H9 (cell line): ENCODE results near the gene GCK. TPM values are rescaled to one million over a fixed set of nuclear protein-coding genes. Genes with fewer than 3 reads are reported as not detected.

Source experiments
- DNase-seq: peaks from one replicate; pipeline ENCODE4 v3.0.0-alpha.2; 2017
- H2AFZ ChIP-seq: one replicate; pipeline ENCODE4 v1.6.1; 2013; ENCODE audit warnings: mild to moderate bottlenecking, low read length, control low read depth, moderate library complexity
- H2AK5ac ChIP-seq: 2 replicates; pipeline ENCODE4 v1.6.1; 2013; ENCODE audit warnings: low read length, control low read depth, mixed read lengths; ENCODE audit not compliant: insufficient read length
- H2BK120ac ChIP-seq: one replicate; pipeline ENCODE4 v1.6.1; 2013; ENCODE audit warnings: low read depth, mild to moderate bottlenecking, low read length, control low read depth, inconsistent platforms; ENCODE audit not compliant: poor library complexity, severe bottlenecking
- H2BK12ac ChIP-seq: 2 replicates; pipeline ENCODE4 v1.6.1; 2013; ENCODE audit warnings: low read length, control low read depth, mixed read lengths, low read depth; ENCODE audit not compliant: insufficient read length
- H2BK15ac ChIP-seq: 2 replicates; pipeline ENCODE4 v1.6.1; 2013; ENCODE audit warnings: low read depth, low read length, control low read depth
- H2BK20ac ChIP-seq: one replicate; pipeline ENCODE4 v1.6.1; 2013; ENCODE audit warnings: low read depth, mild to moderate bottlenecking, low read length, control low read depth, inconsistent platforms; ENCODE audit not compliant: poor library complexity, severe bottlenecking
- H2BK5ac ChIP-seq: 2 replicates; pipeline ENCODE4 v1.6.1; 2013; ENCODE audit warnings: low read length, control low read depth, mixed read lengths; ENCODE audit not compliant: insufficient read length
- H3K14ac ChIP-seq: 2 replicates; pipeline ENCODE4 v1.6.1; 2013; ENCODE audit warnings: low read length, control low read depth; ENCODE audit not compliant: insufficient read depth
- H3K18ac ChIP-seq: 2 replicates; pipeline ENCODE4 v1.6.1; 2013; ENCODE audit warnings: low read depth, mild to moderate bottlenecking, mixed read lengths, low read length, control low read depth; ENCODE audit not compliant: insufficient read length
- H3K23ac ChIP-seq: 2 replicates; pipeline ENCODE4 v1.6.1; 2013; ENCODE audit warnings: low read length, control low read depth, mixed read lengths, low read depth; ENCODE audit not compliant: insufficient read length
- H3K23me2 ChIP-seq: 2 replicates; pipeline ENCODE4 v1.6.1; 2013; ENCODE audit warnings: low read depth, mild to moderate bottlenecking, mixed read lengths, low read length, control low read depth; ENCODE audit not compliant: insufficient read length, poor library complexity, severe bottlenecking
- H3K27ac ChIP-seq: 2 replicates; pipeline ENCODE4 v1.5.1; 2013; ENCODE audit warnings: low read length, control low read depth, mixed read lengths, low read depth; ENCODE audit not compliant: insufficient read length
- H3K27me3 ChIP-seq: 2 replicates; pipeline ENCODE4 v1.6.1; 2013; ENCODE audit warnings: low read length, control low read depth, inconsistent platforms; ENCODE audit not compliant: insufficient read depth
- H3K4ac ChIP-seq: 2 replicates; pipeline ENCODE4 v1.6.1; 2013; ENCODE audit warnings: low read depth, mild to moderate bottlenecking, control low read depth, inconsistent platforms, low read length, moderate library complexity
- H3K4me1 ChIP-seq: 2 replicates; pipeline ENCODE4 v1.6.1; 2013; ENCODE audit warnings: low read length, control low read depth, inconsistent platforms; ENCODE audit not compliant: insufficient read depth
- H3K4me2 ChIP-seq: 2 replicates; pipeline ENCODE4 v1.6.1; 2013; ENCODE audit warnings: low read length, control low read depth, mixed read lengths; ENCODE audit not compliant: insufficient read length, insufficient read depth
- H3K56ac ChIP-seq: 2 replicates; pipeline ENCODE4 v1.6.1; 2013; ENCODE audit warnings: low read depth, mild to moderate bottlenecking, mixed read lengths, low read length, control low read depth; ENCODE audit not compliant: insufficient read length
- H3K79me1 ChIP-seq: 2 replicates; pipeline ENCODE4 v1.6.1; 2013; ENCODE audit warnings: low read depth, mild to moderate bottlenecking, moderate library complexity, low read length, control low read depth, inconsistent platforms; ENCODE audit not compliant: insufficient read depth, poor library complexity, severe bottlenecking
- H3K79me2 ChIP-seq: 2 replicates; pipeline ENCODE4 v1.6.1; 2013; ENCODE audit warnings: low read length, control low read depth, inconsistent platforms; ENCODE audit not compliant: insufficient read depth
- H3K9ac ChIP-seq: 2 replicates; pipeline ENCODE4 v1.6.1; 2013; ENCODE audit warnings: low read length, control low read depth, mixed read lengths; ENCODE audit not compliant: insufficient read length; ENCODE audit errors: extremely low read depth
- H3K9me3 ChIP-seq: one replicate; pipeline ENCODE4 v1.6.1; 2013; ENCODE audit warnings: low read depth, low read length, inconsistent platforms; ENCODE audit not compliant: control insufficient read depth
- H3T11ph ChIP-seq: one replicate; pipeline ENCODE4 v1.6.1; 2013; ENCODE audit warnings: mild to moderate bottlenecking, low read length, control low read depth, inconsistent platforms
- H4K20me1 ChIP-seq: one replicate; pipeline ENCODE4 v1.6.1; 2013; ENCODE audit not compliant: control insufficient read depth, insufficient read length, insufficient read depth
- H4K5ac ChIP-seq: 2 replicates; pipeline ENCODE4 v1.6.1; 2013; ENCODE audit warnings: low read depth, mild to moderate bottlenecking, mixed read lengths, low read length, control low read depth; ENCODE audit not compliant: insufficient read length
- H4K8ac ChIP-seq: replicated peaks from 2 replicates; pipeline ENCODE4 v1.6.1; 2013; ENCODE audit warnings: low read length, control low read depth, mixed read lengths, low read depth; ENCODE audit not compliant: insufficient read length
- H4K91ac ChIP-seq: 2 replicates; pipeline ENCODE4 v1.6.1; 2013; ENCODE audit warnings: low read depth, mild to moderate bottlenecking, moderate library complexity, mixed read lengths, low read length, control low read depth; ENCODE audit not compliant: insufficient read length
- H3K27ac Mint-ChIP-seq, 3 experiments: 2 replicates in 2 of 3; 3 replicates in 1 of 3; pipeline ENCODE4 v1.8.0; 2020 to 2021; ENCODE audit warnings: mixed read lengths in 3 of 3, mild to moderate bottlenecking in 1 of 3, moderate library complexity in 1 of 3
- H3K27me3 Mint-ChIP-seq: 2 replicates; pipeline ENCODE4 v1.8.0; 2021; ENCODE audit warnings: low read depth, mild to moderate bottlenecking, moderate library complexity, mixed read lengths
- H3K36me3 Mint-ChIP-seq, 3 experiments: 2 replicates in 2 of 3; 3 replicates in 1 of 3; pipeline ENCODE4 v1.8.0; 2020 to 2021; ENCODE audit warnings: low read depth in 3 of 3, mixed read lengths in 3 of 3; ENCODE audit not compliant: insufficient read depth in 1 of 3
- H3K4me1 Mint-ChIP-seq, 2 experiments: 2 replicates each; pipeline ENCODE4 v1.8.0; 2020; ENCODE audit warnings: mixed read lengths in 2 of 2
- H3K4me3 Mint-ChIP-seq, 2 experiments: 2 replicates in 1 of 2; 3 replicates in 1 of 2; pipeline ENCODE4 v1.8.0; 2020 to 2021; ENCODE audit warnings: mild to moderate bottlenecking in 2 of 2, mixed read lengths in 2 of 2, moderate library complexity in 1 of 2
- H3K9me3 Mint-ChIP-seq, 2 experiments: 2 replicates in 1 of 2; 3 replicates in 1 of 2; pipeline ENCODE4 v1.8.0; 2020; ENCODE audit warnings: mild to moderate bottlenecking in 2 of 2, mixed read lengths in 2 of 2, moderate library complexity in 1 of 2
- CTCF ChIP-seq: fragments of 200-600 bp; sonication (generic); conservative IDR thresholded peaks from 3 replicates; pipeline ENCODE4 v1.8.0; 2021; ENCODE audit warnings: antibody characterized with exemption, mild to moderate bottlenecking
- WGBS: extraction: QIAGEN DNeasy Blood & Tissue Kit; methylation state at CpG from one replicate; pipeline ENCODE4 v1.1.7; 2013; ENCODE audit warnings: missing lambda C conversion rate, low lambda C conversion rate, mixed read lengths; ENCODE audit not compliant: insufficient read length; ENCODE audit errors: extremely low coverage; 5-methylcytosine and 5-hydroxymethylcytosine counted together
- total RNA-seq: library from RNA; stranded (reverse); gene quantifications from 2 replicates; pipeline ENCODE4 v1.2.1, GENCODE V29; 2021

The GCK gene
- total RNA-seq, 1 experiment from 2014 or later = 0.98 TPM

GRCh38 chr7:44232901-44233715, 43.9 kb upstream of the GCK start:
- Histone ChIP-seq H3K27ac (no peak overlapping the region), H2AFZ (no peak overlapping the region), H2AK5ac (no peak overlapping the region), H4K5ac (no peak overlapping the region), H2BK15ac (no peak overlapping the region), H3K56ac (no peak overlapping the region), H3K9me3 (no peaks in the 10 kb centered on the region), H2BK12ac (no peak overlapping the region), H3K4me1 (no peaks in the 10 kb centered on the region), H3K27me3 (no peaks in the 10 kb centered on the region), H3K23ac (no peak overlapping the region), H3K9ac (no peak overlapping the region), H3K4ac (no peak overlapping the region), H3K79me2 (no peaks in the 10 kb centered on the region), H2BK20ac (no peak overlapping the region), H4K20me1 (no peaks in the 10 kb centered on the region), H3K14ac (no peak overlapping the region; the same call in 1 of the 2 replicates), H3K23me2 (no peaks in the 10 kb centered on the region), H3K18ac (no peak overlapping the region), H3K4me2 (no peak overlapping the region), H2BK120ac (no peak overlapping the region), H4K8ac (no peak overlapping the region), H2BK5ac (no peak overlapping the region), H3K79me1 (no peaks in the 10 kb centered on the region), H3T11ph (no peak overlapping the region), H4K91ac (no peak overlapping the region)
- no CpG with 5 or more reads among the region's 22 CpGs for WGBS
- H3K4me3 Mint-ChIP-seq = no peak overlapping the region
- no peak for TF ChIP-seq CTCF
- H3K27ac Mint-ChIP-seq = no peak overlapping the region
- no peak for DNase-seq
- H3K36me3 Mint-ChIP-seq = no peaks in the 10 kb centered on the region
- H3K4me1 Mint-ChIP-seq = peaks cover 7 to 13% of the 10 kb centered on the region in 2 experiments
- H3K27me3 Mint-ChIP-seq = no peaks in the 10 kb centered on the region
- H3K9me3 Mint-ChIP-seq = no peaks in the 10 kb centered on the region
